NB4 (cell line): ENCODE results near the gene JAK3.

ENCODE experiments used
- POLR2A ChIP-seq: IDR thresholded peaks from 2 replicates; pipeline ENCODE4 v1.6.1; 2011; ENCODE audit warnings: mild to moderate bottlenecking; ENCODE audit not compliant: insufficient read length; ENCODE audit errors: extremely low read depth
- TF ChIP-seq, protein P1 (sequence below): IDR thresholded peaks from one replicate; pipeline ENCODE4 v1.5.1; 2012; ENCODE audit warnings: low read depth, low read length
- TF ChIP-seq, protein P2 (sequence below): IDR thresholded peaks from 2 replicates; pipeline ENCODE4 v1.6.1; 2011; ENCODE audit warnings: low read depth, low read length

DNA sequence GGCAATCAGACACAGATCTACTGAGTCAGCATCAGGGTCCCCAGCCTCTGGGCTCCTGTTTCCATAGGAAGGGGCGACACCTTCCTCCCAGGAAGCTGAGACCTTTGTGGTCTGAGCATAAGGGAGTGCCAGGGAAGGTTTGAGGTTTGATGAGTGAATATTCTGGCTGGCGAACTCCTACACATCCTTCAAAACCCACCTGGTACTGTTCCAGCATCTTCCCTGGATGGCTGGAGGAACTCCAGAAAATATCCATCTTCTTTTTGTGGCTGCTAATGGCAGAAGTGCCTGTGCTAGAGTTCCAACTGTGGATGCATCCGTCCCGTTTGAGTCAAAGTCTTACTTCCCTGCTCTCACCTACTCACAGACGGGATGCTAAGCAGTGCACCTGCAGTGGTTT is 35.7 kb downstream of the JAK3 start:
- TF ChIP-seq, protein P1, sequence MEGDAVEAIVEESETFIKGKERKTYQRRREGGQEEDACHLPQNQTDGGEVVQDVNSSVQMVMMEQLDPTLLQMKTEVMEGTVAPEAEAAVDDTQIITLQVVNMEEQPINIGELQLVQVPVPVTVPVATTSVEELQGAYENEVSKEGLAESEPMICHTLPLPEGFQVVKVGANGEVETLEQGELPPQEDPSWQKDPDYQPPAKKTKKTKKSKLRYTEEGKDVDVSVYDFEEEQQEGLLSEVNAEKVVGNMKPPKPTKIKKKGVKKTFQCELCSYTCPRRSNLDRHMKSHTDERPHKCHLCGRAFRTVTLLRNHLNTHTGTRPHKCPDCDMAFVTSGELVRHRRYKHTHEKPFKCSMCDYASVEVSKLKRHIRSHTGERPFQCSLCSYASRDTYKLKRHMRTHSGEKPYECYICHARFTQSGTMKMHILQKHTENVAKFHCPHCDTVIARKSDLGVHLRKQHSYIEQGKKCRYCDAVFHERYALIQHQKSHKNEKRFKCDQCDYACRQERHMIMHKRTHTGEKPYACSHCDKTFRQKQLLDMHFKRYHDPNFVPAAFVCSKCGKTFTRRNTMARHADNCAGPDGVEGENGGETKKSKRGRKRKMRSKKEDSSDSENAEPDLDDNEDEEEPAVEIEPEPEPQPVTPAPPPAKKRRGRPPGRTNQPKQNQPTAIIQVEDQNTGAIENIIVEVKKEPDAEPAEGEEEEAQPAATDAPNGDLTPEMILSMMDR: no peak
- no peak for TF ChIP-seq POLR2A
- TF ChIP-seq, protein P2, sequence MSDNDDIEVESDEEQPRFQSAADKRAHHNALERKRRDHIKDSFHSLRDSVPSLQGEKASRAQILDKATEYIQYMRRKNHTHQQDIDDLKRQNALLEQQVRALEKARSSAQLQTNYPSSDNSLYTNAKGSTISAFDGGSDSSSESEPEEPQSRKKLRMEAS: no peak
